RWPE1 (cell line): ENCODE measurements around the gene SERPING1.

ENCODE experiments used
- CTCF ChIA-PET: fragments of 350-600 bp; sonication (Branson Sonifier 250); formaldehyde crosslinking; extraction: SDS; loops from one replicate; lab custom pipeline; 2021; lab: Yijun Ruan, JAX
- POLR2A ChIA-PET: fragments of 400-600 bp; formaldehyde crosslinking; extraction: SDS; loops from one replicate; lab custom pipeline; 2020; ENCODE audit warnings: antibody characterized with exemption; ENCODE audit not compliant: low non-redundant PET; lab: Yijun Ruan, JAX
- DNase-seq: peaks from one replicate; pipeline ENCODE4 v3.0.0; 2012; ENCODE audit warnings: low spot score
- H3K27ac ChIP-seq: fragments of 450-650 bp; 2 replicates; pipeline ENCODE4 v1.5.1; 2017
- TF ChIP-seq, protein P1 (sequence below): fragments of 450-650 bp; conservative IDR thresholded peaks from 2 replicates; pipeline ENCODE4 v1.5.1; 2017; ENCODE audit warnings: low read depth, mild to moderate bottlenecking

The SERPING1 gene

DNA sequence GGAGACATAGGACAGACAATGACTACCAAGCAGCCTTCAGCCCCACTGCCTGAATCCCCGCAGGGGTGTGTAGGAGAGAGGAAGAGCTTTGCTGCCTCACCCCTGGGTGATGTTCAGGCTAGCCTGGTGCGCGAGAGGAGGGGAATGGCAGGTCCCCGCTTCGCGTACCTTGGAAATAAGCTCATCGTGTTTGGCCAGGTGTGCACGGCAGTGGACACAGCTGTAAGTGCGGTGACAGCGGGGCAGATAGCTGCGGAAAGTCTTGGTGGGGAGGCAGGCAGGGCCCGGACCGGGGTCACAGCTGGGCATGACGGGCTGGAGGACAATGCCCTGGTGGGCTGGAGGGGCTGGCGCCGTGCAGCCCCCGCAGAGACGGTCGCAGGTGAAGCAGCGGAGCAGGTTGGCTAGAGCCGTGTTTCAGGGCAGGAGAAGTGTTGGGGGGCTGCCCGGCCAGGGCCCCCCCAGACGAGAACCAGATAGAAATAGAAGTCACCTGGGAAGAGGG, 49.4 kb downstream of the SERPING1 start:
- CTCF ChIA-PET = interaction anchor here (0.5 to 1.1 kb wide), 4 partner anchors 19 to 189 kb away, joined by 3 to 4 read pairs (median 4); partner anchors contain the start of gene UBE2L6
- TF ChIP-seq, protein P1, sequence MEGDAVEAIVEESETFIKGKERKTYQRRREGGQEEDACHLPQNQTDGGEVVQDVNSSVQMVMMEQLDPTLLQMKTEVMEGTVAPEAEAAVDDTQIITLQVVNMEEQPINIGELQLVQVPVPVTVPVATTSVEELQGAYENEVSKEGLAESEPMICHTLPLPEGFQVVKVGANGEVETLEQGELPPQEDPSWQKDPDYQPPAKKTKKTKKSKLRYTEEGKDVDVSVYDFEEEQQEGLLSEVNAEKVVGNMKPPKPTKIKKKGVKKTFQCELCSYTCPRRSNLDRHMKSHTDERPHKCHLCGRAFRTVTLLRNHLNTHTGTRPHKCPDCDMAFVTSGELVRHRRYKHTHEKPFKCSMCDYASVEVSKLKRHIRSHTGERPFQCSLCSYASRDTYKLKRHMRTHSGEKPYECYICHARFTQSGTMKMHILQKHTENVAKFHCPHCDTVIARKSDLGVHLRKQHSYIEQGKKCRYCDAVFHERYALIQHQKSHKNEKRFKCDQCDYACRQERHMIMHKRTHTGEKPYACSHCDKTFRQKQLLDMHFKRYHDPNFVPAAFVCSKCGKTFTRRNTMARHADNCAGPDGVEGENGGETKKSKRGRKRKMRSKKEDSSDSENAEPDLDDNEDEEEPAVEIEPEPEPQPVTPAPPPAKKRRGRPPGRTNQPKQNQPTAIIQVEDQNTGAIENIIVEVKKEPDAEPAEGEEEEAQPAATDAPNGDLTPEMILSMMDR = no peak
- POLR2A ChIA-PET = no interaction called here

DNA sequence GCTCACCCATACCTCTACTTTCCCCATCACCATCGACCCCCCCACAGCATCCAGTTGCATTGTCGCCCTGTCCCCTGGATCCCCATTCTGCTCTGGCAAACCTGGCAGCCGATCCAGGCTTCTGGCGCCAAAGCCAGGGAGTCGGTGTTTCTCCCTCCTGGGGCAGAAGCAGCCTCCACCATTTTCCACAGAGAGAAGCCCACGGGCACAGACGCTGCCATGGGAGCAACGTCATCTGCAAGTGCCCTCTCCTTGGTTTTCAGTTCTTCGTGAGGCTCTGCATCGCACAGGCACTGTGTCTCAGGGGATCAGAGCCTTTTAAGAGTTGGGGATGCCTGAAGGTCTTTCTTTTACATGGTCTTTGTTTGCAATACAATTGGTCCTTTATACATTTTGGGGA, 49.9 kb downstream of the SERPING1 start:
- DNase-seq = no peak
- TF ChIP-seq, protein P1 = no peak
- no peak overlapping the region for H3K27ac ChIP-seq
- ChIA-PET CTCF (interaction anchor here (0.5 to 1.5 kb wide), 4 partner anchors 18 to 188 kb away, joined by 3 to 6 read pairs (median 4); partner anchors contain the start of gene UBE2L6), POLR2A (no interaction called here)

More for the DNA sequence above, 49.4 kb downstream of the SERPING1 start:
- no peak overlapping the region for H3K27ac ChIP-seq
- no peak for DNase-seq

DNA sequence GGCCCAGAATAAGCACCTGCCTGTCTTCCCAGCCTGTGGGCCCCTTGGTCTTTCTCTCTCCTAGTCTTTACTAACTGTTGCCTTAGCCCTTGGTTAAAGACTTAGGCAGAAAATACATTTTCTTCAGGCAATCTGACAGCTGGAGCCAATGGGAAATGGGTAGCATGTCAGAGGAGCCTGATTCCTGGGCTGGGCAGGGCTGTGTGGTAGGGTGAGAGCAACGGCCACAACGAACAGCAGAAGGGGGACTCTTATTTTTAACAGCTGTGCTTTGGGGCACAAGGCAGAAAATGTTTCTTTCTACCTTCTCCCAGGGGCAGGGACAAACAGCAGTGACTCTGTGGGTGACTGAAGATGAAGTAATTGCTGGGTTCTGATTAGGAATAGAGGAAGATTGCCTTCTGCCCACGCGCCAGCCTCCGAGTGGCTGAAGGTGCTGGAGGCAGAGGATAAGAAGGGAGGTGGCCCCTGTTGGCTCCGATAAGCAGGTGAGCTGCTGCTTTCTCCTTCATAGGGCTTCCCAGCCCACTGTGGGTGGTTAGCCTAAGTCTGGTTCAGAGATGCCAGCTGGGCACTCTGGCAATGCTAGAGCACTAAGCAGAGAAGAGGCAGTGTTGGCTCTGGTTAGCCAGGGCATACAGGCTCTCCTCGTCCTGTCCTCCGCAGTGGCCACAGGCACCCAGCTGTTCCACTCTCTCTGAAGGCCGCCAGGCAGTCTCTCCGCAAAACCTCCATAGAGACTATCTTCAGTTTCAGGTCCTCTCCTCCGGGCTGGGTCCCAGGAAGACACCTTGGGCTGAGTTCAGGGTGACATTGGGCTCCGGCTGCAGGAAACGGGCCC, 50.7 kb downstream of the SERPING1 start:
- CTCF ChIA-PET = interaction anchor here (0.8 to 1.5 kb wide), 4 partner anchors 80 to 907 kb away, joined by 3 to 6 read pairs (median 4); partner anchors contain the start of gene UBE2L6
- DNase-seq = no peak

DNA sequence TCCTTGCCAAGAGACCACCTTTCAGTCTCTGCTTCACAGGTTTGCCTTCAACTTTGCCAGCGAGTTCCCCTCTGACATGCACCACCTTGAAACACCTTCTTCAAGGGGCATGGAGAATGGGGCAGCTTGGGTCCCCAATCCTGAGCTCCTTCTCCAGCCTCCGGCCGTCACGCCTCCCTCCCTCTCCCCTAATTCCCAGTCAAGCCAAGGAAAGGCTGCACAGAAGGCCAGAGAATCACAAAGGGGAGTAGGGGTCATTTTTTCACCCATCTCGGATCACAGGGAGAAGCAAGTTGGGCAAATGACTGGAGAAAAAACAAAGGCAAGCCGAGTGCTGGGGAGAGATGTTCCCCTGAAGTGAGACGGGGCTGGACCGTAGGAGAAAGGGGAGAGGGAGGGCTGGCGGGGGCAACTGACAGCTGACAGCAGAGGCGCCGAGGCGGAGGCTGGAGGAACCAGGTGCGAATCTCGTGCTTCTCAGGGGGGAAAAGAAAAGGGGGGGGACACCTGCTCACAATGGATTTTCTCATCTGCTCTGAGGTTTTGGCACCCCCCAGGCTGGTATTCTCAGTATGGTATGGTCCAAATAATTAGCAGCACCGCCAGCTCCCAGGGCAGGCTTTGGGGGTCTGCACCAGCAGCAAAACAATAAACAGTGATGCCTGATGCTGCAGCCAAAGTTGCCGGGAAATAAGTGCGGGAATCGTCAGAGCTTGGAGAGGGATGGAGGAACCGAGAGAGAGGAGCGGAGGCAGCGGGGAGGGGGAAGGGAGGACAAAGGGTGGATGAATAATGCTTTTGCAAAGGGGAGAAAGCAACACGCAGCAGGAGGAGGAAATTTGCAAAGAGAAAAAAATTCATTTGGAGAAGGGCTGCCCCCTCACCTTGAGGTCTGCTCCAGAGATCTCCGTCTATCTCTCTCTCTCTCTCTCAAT, 51.6 kb downstream of the SERPING1 start:
- CTCF ChIA-PET = interaction anchor here (0.8 to 1.5 kb wide), 4 partner anchors 81 to 906 kb away, joined by 3 to 6 read pairs (median 4); partner anchors contain the start of gene UBE2L6
- POLR2A ChIA-PET = no interaction called here
- DNase-seq = no peak
- H3K27ac ChIP-seq = no peak overlapping the region
- TF ChIP-seq, protein P1 = no peak

More for the DNA sequence above, 50.7 kb downstream of the SERPING1 start:
- no peak overlapping the region for H3K27ac ChIP-seq
- POLR2A ChIA-PET = no interaction called here
- TF ChIP-seq, protein P1 = no peak

DNA sequence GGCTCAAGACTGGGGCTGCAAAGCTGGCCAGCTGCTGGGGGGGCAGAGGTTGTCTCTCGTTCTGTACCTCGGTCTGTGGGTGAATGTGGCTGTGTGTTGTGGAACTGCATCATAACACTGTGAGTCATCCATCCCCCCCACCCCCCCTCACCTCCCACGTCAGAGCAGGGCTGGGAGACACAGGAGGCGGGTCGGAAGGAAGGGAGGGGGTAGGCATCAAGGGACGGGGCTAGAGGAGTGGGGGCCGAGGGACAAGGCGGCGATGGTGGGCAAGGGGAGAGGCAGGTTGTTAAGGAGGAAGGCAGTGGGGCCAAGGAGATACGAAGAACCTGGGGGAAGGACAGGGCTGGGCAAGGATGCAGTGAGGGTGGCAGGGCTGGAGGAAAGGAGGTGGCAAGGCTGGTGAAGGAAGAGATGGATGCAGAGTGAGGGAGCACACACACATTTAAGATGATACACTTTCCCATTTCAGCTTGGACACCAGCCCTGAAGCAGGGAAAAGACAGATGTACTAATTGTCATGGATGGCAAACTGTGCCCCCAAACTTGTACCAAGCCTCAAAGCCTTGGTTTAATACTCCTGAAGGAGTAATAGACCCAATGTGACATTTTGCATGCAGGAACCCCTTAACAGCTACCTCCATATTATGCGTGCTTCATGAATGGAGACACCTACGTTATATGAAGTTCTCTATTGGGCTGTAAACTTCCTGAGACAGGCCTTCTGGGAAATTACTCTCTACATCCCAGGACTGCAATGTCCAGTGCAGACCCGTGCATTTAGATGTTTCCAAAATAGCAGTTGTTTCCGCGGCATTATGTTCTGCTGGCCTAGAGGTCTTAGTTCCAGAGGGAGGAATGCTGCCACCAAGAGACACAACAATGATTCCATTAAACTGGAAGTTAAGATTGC, 52.6 kb downstream of the SERPING1 start, which contains the start of gene YPEL4:
Gene YPEL4 (minus strand): TSS at position 87 of the 913 bp plus-strand sequence. CDS start 2,805 bp downstream, outside the sequence.
- CTCF ChIA-PET = no interaction called here
- POLR2A ChIA-PET = no interaction called here
- DNase-seq = peak; percentile 85
- TF ChIP-seq, protein P1 = no peak
- no peak within 1 kb of the TSS for H3K27ac ChIP-seq
